Endothelial cell of umbilical vein (primary cell): ENCODE measurements around the gene CAPN15. TPM values are rescaled to one million over a fixed set of nuclear protein-coding genes. Genes with fewer than 3 reads are reported as not detected.

Experiments
- BruUV-seq: library from RNA; stranded (reverse); fragments of 400-500 nt; replicated peaks from 2 replicates; lab custom pipeline; 2021; lab: Mats Ljungman, UMichigan
- CTCF ChIA-PET: fragments of 300-600, 350-600 bp; sonication (Branson Sonifier 250); formaldehyde crosslinking; loops from one replicate; lab custom pipeline; 2021; ENCODE audit warnings: antibody characterized with exemption, inconsistent platforms; lab: Charles Lee
- POLR2A ChIA-PET: fragments of 300-600, 350-600 bp; sonication (Branson Sonifier 250); formaldehyde crosslinking; loops from one replicate; lab custom pipeline; 2021; ENCODE audit warnings: antibody characterized with exemption, inconsistent platforms; lab: Charles Lee
- DNase-seq: peaks from one replicate; pipeline ENCODE4 v3.0.0-alpha.2; 2011; ENCODE audit warnings: low read depth, low spot score
- FAIRE-seq: peaks from 2 replicates; lab custom pipeline; 2011; peaks lifted over from hg19 to GRCh38; lab: Jason Lieb, UNC
- H2AFZ ChIP-seq: 2 replicates; pipeline ENCODE4 v1.6.0; 2012; ENCODE audit warnings: low read depth, low read length, control low read depth, inconsistent platforms
- H3K27ac ChIP-seq: 2 replicates; pipeline ENCODE4 v1.5.1; 2011; ENCODE audit warnings: low read depth, mild to moderate bottlenecking, control low read depth, low read length, moderate library complexity; ENCODE audit not compliant: insufficient read depth
- H3K27me3 ChIP-seq, 2 experiments: 2 replicates each; pipeline versions ENCODE4 v1.6.0 to v1.6.1; 2011; ENCODE audit warnings: low read length in 2 of 2, mixed read lengths in 1 of 2; ENCODE audit not compliant: control insufficient read depth in 2 of 2, insufficient read depth in 2 of 2
- H3K36me3 ChIP-seq, 2 experiments: 2 replicates in 1 of 2; 3 replicates in 1 of 2; pipeline ENCODE4 v1.5.1; 2011; ENCODE audit warnings: low read length in 2 of 2, mild to moderate bottlenecking in 1 of 2, moderate library complexity in 1 of 2; ENCODE audit not compliant: control insufficient read depth in 2 of 2, insufficient read depth in 2 of 2; ENCODE audit errors: extremely low read depth in 1 of 2
- H3K4me1 ChIP-seq: 3 replicates; pipeline ENCODE4 v1.5.1; 2011; ENCODE audit warnings: mild to moderate bottlenecking, low read length; ENCODE audit not compliant: control insufficient read depth, insufficient read depth; ENCODE audit errors: extremely low read depth
- H3K4me2 ChIP-seq: 2 replicates; pipeline ENCODE4 v1.6.1; 2011; ENCODE audit warnings: low read length, control low read depth, mixed read lengths; ENCODE audit not compliant: insufficient read depth
- H3K4me3 ChIP-seq, 3 experiments: fragments of 200-600 bp in 1 of 3; sonication (generic), shearing (Covaris generic) in 1 of 3; replicated peaks in 1 of 3; 2 replicates each; pipeline ENCODE4 v1.5.1; 2011 to 2016; ENCODE audit warnings: control low read depth in 3 of 3, low read length in 3 of 3, mild to moderate bottlenecking in 2 of 3, inconsistent platforms in 1 of 3, low read depth in 1 of 3, moderate library complexity in 1 of 3; ENCODE audit not compliant: insufficient read depth in 1 of 3
- H3K79me2 ChIP-seq: 2 replicates; pipeline ENCODE4 v1.6.0; 2012; ENCODE audit warnings: low read length, inconsistent platforms; ENCODE audit not compliant: control insufficient read depth, insufficient read depth
- H3K9ac ChIP-seq: replicated peaks from 2 replicates; pipeline ENCODE3; 2011; ENCODE audit warnings: low read length, control low read depth; ENCODE audit not compliant: insufficient read depth; ENCODE audit errors: extremely low read depth
- H3K9me1 ChIP-seq: replicated peaks from 3 replicates; pipeline ENCODE4 v1.6.0; 2011; ENCODE audit warnings: mild to moderate bottlenecking, low read length; ENCODE audit not compliant: control insufficient read depth, insufficient read depth; ENCODE audit errors: extremely low read depth
- H3K9me3 ChIP-seq: replicated peaks from 2 replicates; pipeline ENCODE4 v1.5.1; 2012; ENCODE audit warnings: low read length, inconsistent platforms; ENCODE audit not compliant: control insufficient read depth, insufficient read depth
- H4K20me1 ChIP-seq: replicated peaks from 2 replicates; pipeline ENCODE3; 2011; ENCODE audit warnings: mild to moderate bottlenecking, low read length; ENCODE audit not compliant: control insufficient read depth, insufficient read depth; ENCODE audit errors: extremely low read depth
- EZH2 ChIP-seq: IDR thresholded peaks from 2 replicates; pipeline ENCODE4 v1.6.1; 2012; ENCODE audit warnings: borderline replicate concordance, low read depth, mild to moderate bottlenecking, moderate library complexity, low read length, inconsistent platforms; ENCODE audit not compliant: severe bottlenecking
- FOS ChIP-seq: IDR thresholded peaks from 2 replicates; pipeline ENCODE4 v1.6.1; 2011; ENCODE audit warnings: mild to moderate bottlenecking, low read length, moderate library complexity, borderline replicate concordance; ENCODE audit not compliant: insufficient read depth
- GATA2 ChIP-seq: IDR thresholded peaks from 2 replicates; pipeline ENCODE4 v1.7.0; 2011; ENCODE audit warnings: low read depth, mild to moderate bottlenecking, moderate library complexity, mixed read lengths, low read length; ENCODE audit not compliant: insufficient read length, insufficient read depth
- JUN ChIP-seq: IDR thresholded peaks from 2 replicates; pipeline ENCODE4 v1.6.1; 2011; ENCODE audit warnings: borderline replicate concordance, low read depth; ENCODE audit not compliant: insufficient read length, insufficient read depth
- MYC ChIP-seq: IDR thresholded peaks from one replicate; pipeline ENCODE4 v1.6.1; 2011; ENCODE audit warnings: mild to moderate bottlenecking, low read depth, low read length
- POLR2A ChIP-seq: IDR thresholded peaks from 2 replicates; pipeline ENCODE4 v1.6.1; 2012; ENCODE audit warnings: low read depth, mild to moderate bottlenecking, control low read depth, low read length
- POLR2AphosphoS5 ChIP-seq: IDR thresholded peaks from 2 replicates; pipeline ENCODE4 v1.6.1; 2012; ENCODE audit warnings: low read depth, mild to moderate bottlenecking, control low read depth, low read length, moderate library complexity; ENCODE audit not compliant: insufficient read depth
- dilution Hi-C: fragments of 300-500 bp; cut with MboI; formaldehyde crosslinking; loops from one replicate; pipeline ENCODE4 v1.15.0; 2019; ENCODE audit warnings: low sequenced_read_pairs; ENCODE audit not compliant: extremely low pct_ligation_motif_present
- intact Hi-C: fragments of 100-400 bp; cut with micrococcal nuclease; formaldehyde crosslinking; loops from one replicate; pipeline ENCODE4 v1.10.0; 2022
- polyA plus RNA-seq, 4 experiments: library from polyadenylated mRNA; depleted of rRNA in 3 of 4; stranded (reverse) in 3 of 4; unstranded in 1 of 4; fragments of >200 nt; gene quantifications; 2 replicates each; pipeline versions ENCODE4 v1.2.1 to v1.2.3, GENCODE V29; 2011 to 2012; ENCODE audit warnings: missing spikeins in 1 of 4
- total RNA-seq: library from RNA; stranded (reverse); gene quantifications from 2 replicates; pipeline ENCODE4 v1.2.3, GENCODE V29; 2021
- TF ChIP-seq, protein P1 (sequence below), 2 donors: IDR thresholded peaks; 1 replicate in 1 of 2; 2 replicates in 1 of 2; pipeline ENCODE4 v1.5.1; 2011; ENCODE audit warnings: low read length in 2 of 2, mild to moderate bottlenecking in 2 of 2, moderate library complexity in 2 of 2, control low read depth in 1 of 2, inconsistent platforms in 1 of 2, low read depth in 1 of 2; ENCODE audit not compliant: insufficient read depth in 1 of 2; ENCODE audit errors: extremely low read depth in 1 of 2
- TF ChIP-seq, protein P2 (sequence below): IDR thresholded peaks from 2 replicates; pipeline ENCODE4 v1.6.1; 2011; ENCODE audit not compliant: insufficient read depth, insufficient read length

Gene CAPN15
- total and polyA plus RNA-seq, 2 donors (not counting 3 experiments of a cell fraction or from before 2014, with no cell fraction given): 33.9 to 65.0 TPM

DNA sequence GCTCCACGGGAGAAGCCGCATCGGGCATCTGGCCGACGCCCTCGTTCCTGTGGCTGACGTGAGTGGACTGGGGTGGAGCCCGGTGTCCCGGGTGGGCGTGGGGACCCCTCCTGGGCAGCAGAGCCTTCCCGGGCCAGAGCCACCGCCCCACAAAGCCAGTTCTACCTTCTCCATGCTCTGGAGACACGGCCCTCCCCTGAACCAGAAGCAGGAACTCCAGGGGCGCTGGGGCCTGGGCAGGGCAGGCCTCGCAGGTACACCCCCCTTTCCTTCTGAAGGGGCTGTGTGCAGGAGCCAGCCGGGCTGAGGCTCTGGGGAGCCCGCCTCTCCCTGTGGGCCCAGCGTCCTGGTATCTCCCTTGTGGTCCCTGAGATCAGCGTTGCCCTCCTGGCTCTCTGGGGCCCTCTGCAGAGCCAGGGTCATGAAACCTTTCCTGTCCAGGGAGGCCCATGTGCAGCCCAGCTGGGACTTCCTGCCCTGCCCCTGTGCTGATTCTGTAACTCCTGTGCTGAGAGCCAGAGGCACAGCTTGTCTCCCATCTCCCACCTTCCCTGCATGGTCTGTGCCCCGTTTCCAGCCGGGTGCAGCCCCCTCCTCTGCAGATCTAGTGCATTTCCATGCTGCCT, 48.8 kb downstream of the CAPN15 start:
- H3K27me3 ChIP-seq: no peaks in the 10 kb centered on the region
- CTCF ChIA-PET: interaction anchor here (0.8 to 1.2 kb wide), 7 partner anchors 10 to 84 kb away, joined by 3 to 4 read pairs (median 3); partner anchors contain the start of genes METTL26 and NHLRC4
- POLR2A ChIA-PET: no interaction called here
- H3K4me3 ChIP-seq: no peak overlapping the region
- no peak overlapping the region for H3K27ac ChIP-seq
- peaks cover 2% of the 10 kb centered on the region for H3K4me1 ChIP-seq
- H4K20me1 ChIP-seq: no peaks in the 10 kb centered on the region
- FAIRE-seq (no peak), DNase-seq (no peak)
- H3K9ac ChIP-seq: no peak overlapping the region
- peaks cover under 1% of the 10 kb centered on the region for H3K79me2 ChIP-seq
- TF ChIP-seq, protein P1, sequence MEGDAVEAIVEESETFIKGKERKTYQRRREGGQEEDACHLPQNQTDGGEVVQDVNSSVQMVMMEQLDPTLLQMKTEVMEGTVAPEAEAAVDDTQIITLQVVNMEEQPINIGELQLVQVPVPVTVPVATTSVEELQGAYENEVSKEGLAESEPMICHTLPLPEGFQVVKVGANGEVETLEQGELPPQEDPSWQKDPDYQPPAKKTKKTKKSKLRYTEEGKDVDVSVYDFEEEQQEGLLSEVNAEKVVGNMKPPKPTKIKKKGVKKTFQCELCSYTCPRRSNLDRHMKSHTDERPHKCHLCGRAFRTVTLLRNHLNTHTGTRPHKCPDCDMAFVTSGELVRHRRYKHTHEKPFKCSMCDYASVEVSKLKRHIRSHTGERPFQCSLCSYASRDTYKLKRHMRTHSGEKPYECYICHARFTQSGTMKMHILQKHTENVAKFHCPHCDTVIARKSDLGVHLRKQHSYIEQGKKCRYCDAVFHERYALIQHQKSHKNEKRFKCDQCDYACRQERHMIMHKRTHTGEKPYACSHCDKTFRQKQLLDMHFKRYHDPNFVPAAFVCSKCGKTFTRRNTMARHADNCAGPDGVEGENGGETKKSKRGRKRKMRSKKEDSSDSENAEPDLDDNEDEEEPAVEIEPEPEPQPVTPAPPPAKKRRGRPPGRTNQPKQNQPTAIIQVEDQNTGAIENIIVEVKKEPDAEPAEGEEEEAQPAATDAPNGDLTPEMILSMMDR (IDR thresholded peaks at IDR 0.05; ENCODE audit: extremely low read depth in 1 of 2, insufficient read depth in 1 of 2, low read depth in 1 of 2, low read length in 2 of 2): no peak
- TF ChIP-seq FOS (no peak), POLR2AphosphoS5 (no peak), GATA2 (no peak), POLR2A (no peak), MYC (no peak), EZH2 (no peak), JUN (no peak)
- TF ChIP-seq, protein P2, sequence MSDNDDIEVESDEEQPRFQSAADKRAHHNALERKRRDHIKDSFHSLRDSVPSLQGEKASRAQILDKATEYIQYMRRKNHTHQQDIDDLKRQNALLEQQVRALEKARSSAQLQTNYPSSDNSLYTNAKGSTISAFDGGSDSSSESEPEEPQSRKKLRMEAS: no peak
- H3K4me2 ChIP-seq: no peak overlapping the region
- intact Hi-C loops (no loop called here), dilution Hi-C loops (no loop called here)
- H3K9me3 ChIP-seq: no peaks in the 10 kb centered on the region
- H2AFZ ChIP-seq: no peak overlapping the region
- no peaks in the 10 kb centered on the region for H3K9me1 ChIP-seq
- BruUV-seq: no TSS peak
- peaks cover 0 to 16% of the 10 kb centered on the region in 2 experiments for H3K36me3 ChIP-seq
